ENCODE results near the gene CASQ2.

Gene CASQ2

DNA sequence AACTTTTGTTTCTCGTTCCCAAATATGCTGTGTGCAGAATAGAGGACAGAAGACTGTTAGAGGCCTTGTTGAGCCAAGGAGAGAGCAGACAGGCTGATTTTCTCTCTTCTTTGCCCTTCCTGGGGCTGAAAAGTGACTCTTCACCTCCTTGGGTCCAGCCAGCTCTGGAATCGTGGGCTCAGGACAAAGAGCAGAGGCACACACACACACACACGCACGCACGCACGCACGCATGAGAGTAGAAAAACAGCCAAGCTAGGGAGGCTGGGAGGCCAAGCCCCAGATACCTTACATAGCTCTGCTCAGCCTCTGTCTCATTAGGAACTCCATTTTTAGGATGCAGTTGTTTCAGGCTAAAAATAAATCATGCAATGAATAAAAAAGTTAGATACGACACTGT, at the start of gene CASQ2:
Gene CASQ2, minus strand, starts transcription at position 166 of the 400 bp plus-strand sequence. CDS start 173 bp downstream, outside the sequence.
- H3K4me3 ChIP-seq (ENCODE audit: low read depth, low read length) = no peak within 1 kb of the TSS
- TF ChIP-seq, protein P1, sequence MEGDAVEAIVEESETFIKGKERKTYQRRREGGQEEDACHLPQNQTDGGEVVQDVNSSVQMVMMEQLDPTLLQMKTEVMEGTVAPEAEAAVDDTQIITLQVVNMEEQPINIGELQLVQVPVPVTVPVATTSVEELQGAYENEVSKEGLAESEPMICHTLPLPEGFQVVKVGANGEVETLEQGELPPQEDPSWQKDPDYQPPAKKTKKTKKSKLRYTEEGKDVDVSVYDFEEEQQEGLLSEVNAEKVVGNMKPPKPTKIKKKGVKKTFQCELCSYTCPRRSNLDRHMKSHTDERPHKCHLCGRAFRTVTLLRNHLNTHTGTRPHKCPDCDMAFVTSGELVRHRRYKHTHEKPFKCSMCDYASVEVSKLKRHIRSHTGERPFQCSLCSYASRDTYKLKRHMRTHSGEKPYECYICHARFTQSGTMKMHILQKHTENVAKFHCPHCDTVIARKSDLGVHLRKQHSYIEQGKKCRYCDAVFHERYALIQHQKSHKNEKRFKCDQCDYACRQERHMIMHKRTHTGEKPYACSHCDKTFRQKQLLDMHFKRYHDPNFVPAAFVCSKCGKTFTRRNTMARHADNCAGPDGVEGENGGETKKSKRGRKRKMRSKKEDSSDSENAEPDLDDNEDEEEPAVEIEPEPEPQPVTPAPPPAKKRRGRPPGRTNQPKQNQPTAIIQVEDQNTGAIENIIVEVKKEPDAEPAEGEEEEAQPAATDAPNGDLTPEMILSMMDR (IDR thresholded peaks at IDR 0.05; ENCODE audit: borderline replicate concordance, insufficient read depth, low read depth, low read length) = no peak

DNA sequence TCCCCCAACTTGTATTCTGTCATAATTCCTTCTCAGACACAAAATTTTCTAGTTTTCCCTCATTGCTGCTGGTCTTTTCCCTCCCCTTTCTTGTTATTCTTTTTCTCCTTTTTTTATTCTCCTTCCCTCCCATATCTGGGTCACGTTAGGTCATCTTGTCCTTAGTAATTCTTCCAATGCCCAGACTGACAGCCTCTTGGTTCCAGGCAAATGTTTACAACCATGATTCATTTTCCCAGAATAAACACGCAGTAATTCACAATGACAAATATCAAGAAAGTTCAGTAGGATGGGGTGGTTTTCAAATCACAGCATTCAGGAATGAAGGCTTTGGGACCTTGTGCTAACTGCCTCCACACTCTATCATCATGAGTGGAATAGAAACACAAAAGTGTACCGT, 47.2 kb upstream of the CASQ2 start:
- TF ChIP-seq, protein P1 (IDR thresholded peaks at IDR 0.05; ENCODE audit: borderline replicate concordance, insufficient read depth, low read depth, low read length) = no peak
- no peak overlapping the region for H3K4me3 ChIP-seq (ENCODE audit: low read depth, low read length)

DNA sequence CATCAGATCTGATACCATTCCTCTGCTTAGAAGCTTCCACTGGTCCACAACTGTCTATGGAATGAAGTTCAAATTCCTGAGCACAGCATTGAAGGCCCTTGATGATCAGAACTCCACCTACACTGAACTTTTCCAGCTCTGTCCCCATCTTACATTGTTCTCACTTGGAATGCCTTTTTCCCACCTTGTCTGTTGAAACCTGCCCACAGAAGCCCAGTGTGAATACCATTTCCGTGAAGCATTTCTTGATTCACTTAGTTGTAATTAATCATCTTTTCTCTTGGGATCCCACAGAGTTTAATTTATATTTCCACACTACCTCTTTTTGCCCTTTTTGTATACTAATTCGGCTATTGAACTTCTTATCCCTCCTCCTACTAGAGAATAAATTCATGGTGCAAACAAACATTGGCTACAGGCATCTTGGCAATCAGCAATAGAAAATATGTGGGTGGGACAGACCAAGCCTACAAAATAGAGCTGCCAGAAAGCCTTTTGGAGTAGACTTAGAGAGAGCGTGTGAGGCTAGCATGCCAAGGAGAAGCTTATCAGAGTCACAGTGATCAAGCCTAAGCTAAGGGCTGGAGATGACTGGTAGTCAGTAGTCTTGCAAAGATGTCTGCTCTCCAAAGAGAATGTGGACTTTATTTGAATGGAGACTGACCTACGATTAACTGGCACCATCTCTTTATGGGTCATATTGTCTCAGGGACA, 46.3 kb upstream of the CASQ2 start:
- no peak overlapping the region for H3K4me3 ChIP-seq (ENCODE audit: low read depth, low read length)
- TF ChIP-seq, protein P1 (IDR thresholded peaks at IDR 0.05; ENCODE audit: borderline replicate concordance, insufficient read depth, low read depth, low read length) = no peak

DNA sequence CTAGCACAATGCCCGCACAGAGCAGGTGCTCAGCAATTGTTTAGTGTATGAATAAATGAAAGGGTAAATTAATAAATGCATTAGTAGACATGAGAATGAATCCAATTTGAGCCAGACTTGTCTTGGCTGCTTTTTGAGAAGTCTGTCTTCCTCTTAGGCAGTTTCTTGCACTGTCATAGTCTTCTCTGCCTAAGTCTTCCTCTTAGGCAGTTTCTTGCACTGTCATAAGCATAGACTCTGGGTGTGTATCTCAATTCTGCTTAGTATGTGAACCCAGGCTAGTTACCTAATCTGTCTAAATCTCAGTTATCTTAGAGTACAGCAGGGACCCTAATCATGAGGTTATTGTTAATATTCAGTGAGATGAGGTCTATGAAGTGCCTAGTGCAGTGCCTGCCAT, 45.2 kb upstream of the CASQ2 start:
- TF ChIP-seq, protein P1 (IDR thresholded peaks at IDR 0.05; ENCODE audit: borderline replicate concordance, insufficient read depth, low read depth, low read length) = no peak
- H3K4me3 ChIP-seq (ENCODE audit: low read depth, low read length) = no peak overlapping the region

DNA sequence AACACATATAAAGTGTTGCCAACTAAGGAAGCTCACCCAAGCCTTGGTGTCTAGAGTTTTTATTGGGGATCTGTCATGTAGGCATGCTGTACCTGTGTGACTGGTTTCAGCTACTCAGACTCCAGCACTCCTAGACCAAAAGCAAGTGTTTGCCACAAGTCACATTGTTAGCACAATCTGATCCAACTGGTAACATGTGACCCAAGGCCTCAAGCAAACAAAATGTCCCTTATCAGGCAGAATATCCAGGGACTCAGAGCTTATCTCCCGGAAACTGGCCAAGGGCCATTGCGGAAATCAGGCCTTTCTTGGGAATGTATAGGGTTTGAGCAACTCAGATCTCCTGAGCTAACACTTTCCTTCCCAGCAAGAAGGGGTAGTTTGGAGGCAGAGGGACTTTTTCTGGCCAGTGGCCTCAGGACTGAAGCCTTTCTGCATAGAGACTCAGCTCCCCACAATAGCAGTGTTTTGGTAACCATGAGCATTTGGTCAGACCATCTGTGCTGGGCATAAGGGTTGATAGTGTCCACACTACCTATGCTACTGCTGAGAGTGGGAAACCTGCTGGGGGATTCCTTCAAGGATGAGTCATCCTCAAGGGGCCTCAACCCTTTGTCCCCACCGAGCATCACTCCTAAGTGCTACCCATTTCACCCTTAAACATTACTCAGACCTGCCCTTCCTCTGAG, 42.8 kb upstream of the CASQ2 start:
- TF ChIP-seq, protein P1 (IDR thresholded peaks at IDR 0.05; ENCODE audit: borderline replicate concordance, insufficient read depth, low read depth, low read length) = no peak
- H3K4me3 ChIP-seq (ENCODE audit: low read depth, low read length) = no peak overlapping the region

DNA sequence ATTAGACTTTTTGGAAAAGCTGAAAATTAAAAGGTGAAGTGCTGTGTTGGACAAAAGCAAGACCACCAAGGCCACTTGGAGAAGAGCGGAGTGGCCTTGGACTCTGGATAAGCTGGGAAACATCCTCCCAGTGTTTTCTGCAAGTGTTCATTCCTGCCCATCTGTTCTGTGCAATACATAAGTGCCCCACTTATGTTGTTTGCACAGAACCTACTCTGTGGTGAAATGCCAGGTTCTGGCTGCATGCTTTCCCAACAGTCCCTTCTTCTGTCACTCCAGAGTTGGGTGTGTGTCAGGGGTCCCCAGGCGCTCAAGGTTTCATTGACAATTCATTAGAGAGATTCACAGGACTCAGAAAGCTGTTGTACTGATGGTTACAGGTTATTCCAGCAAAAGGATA, 42.1 kb upstream of the CASQ2 start:
- TF ChIP-seq, protein P1 (IDR thresholded peaks at IDR 0.05; ENCODE audit: borderline replicate concordance, insufficient read depth, low read depth, low read length) = no peak
- no peak overlapping the region for H3K4me3 ChIP-seq (ENCODE audit: low read depth, low read length)

DNA sequence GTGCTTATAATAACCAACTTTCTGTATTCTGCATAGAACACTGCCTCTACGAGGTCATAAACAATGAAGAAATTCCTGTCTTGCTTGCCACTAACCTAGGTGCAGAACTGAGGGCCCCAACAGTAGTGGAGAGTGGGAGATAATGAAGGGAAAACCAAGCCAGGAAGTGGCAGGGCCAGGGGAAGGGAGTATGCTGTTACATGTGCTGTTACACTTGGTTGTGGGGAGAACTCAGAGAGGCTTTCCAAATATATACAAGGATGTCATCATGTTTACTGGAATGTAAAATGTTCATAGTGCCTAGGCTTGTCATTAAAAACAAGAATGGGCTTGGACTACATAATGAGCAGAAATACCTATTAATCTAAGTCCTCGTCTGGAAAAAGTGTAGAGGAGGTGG, 41.3 kb upstream of the CASQ2 start:
- TF ChIP-seq, protein P1 (IDR thresholded peaks at IDR 0.05; ENCODE audit: borderline replicate concordance, insufficient read depth, low read depth, low read length) = no peak
- no peak overlapping the region for H3K4me3 ChIP-seq (ENCODE audit: low read depth, low read length)

Data from GM12875 (cell line).